Neural cell (in vitro differentiated cells): Measurements from ENCODE around the gene PHLDB2. TPM values are rescaled to one million over a fixed set of nuclear protein-coding genes. Genes with fewer than 3 reads are reported as not detected.

ENCODE experiments used
- H2AFZ ChIP-seq: fragments of 200-600, 300-800 bp; sonication (generic), shearing (Covaris generic); 2 replicates; pipeline ENCODE4 v1.6.0; 2014; ENCODE audit warnings: low read depth, mild to moderate bottlenecking, antibody characterized with exemption, low read length, moderate library complexity
- H3F3A ChIP-seq: fragments of 200-600 bp; shearing (Covaris generic); 2 replicates; pipeline ENCODE4 v1.6.1; 2016; ENCODE audit warnings: mild to moderate bottlenecking, moderate library complexity, mixed read lengths, antibody characterized with exemption, low read length; ENCODE audit not compliant: insufficient read depth, poor library complexity, severe bottlenecking
- H3K27ac ChIP-seq: fragments of 200-600, 300-800 bp; sonication (generic), shearing (Covaris generic); 2 replicates; pipeline ENCODE4 v1.5.1; 2014; ENCODE audit warnings: mild to moderate bottlenecking, low read length, moderate library complexity
- H3K27me3 ChIP-seq: fragments of 300-800, 200-600 bp; sonication (generic), shearing (Covaris generic); 2 replicates; pipeline ENCODE4 v1.6.0; 2014; ENCODE audit warnings: mild to moderate bottlenecking, low read depth, low read length, moderate library complexity; ENCODE audit not compliant: insufficient read depth
- H3K36me3 ChIP-seq: fragments of 300-800, 200-600 bp; sonication (generic), shearing (Covaris generic); 2 replicates; pipeline ENCODE4 v1.5.1; 2014; ENCODE audit warnings: mild to moderate bottlenecking, antibody characterized with exemption, low read length, moderate library complexity; ENCODE audit not compliant: insufficient read depth
- H3K4me2 ChIP-seq: fragments of 300-800, 200-600 bp; sonication (generic), shearing (Covaris generic); 2 replicates; pipeline ENCODE4 v1.6.0; 2014; ENCODE audit warnings: mild to moderate bottlenecking, low read length
- H3K4me3 ChIP-seq: fragments of 300-800, 200-600 bp; sonication (generic), shearing (Covaris generic); 2 replicates; pipeline ENCODE4 v1.5.1; 2014; ENCODE audit warnings: mild to moderate bottlenecking, low read length, moderate library complexity
- H3K79me2 ChIP-seq: fragments of 200-600 bp; shearing (Covaris generic); replicated peaks from 2 replicates; pipeline ENCODE4 v1.6.0; 2014; ENCODE audit warnings: mild to moderate bottlenecking, low read length, moderate library complexity; ENCODE audit not compliant: insufficient read depth
- H3K9ac ChIP-seq: fragments of 300-800, 200-600 bp; sonication (generic), shearing (Covaris generic); 2 replicates; pipeline ENCODE4 v1.6.1; 2016; ENCODE audit warnings: mild to moderate bottlenecking, low read length, mixed read lengths
- H3K9me2 ChIP-seq: fragments of 200-600 bp; shearing (Covaris generic); 2 replicates; pipeline ENCODE4 v1.6.1; 2016; ENCODE audit warnings: mild to moderate bottlenecking, low read length, mixed read lengths; ENCODE audit not compliant: insufficient read depth
- H3K9me3 ChIP-seq: fragments of 200-600, 300-800 bp; sonication (generic), shearing (Covaris generic); 2 replicates; pipeline ENCODE4 v1.6.1; 2016; ENCODE audit warnings: mild to moderate bottlenecking, mixed run types, low read length, moderate library complexity, mixed read lengths
- H4K20me1 ChIP-seq: fragments of 200-600 bp; shearing (Covaris generic); 2 replicates; pipeline ENCODE4 v1.6.1; 2016; ENCODE audit warnings: mild to moderate bottlenecking, mixed run types; ENCODE audit not compliant: insufficient read depth
- CTCF ChIP-seq: fragments of 450-650 bp; IDR thresholded peaks from 2 replicates; pipeline ENCODE4 v1.5.1; 2014; ENCODE audit warnings: antibody characterized with exemption, mild to moderate bottlenecking, moderate library complexity; ENCODE audit not compliant: poor library complexity, severe bottlenecking
- EP300 ChIP-seq: fragments of 450-650 bp; conservative IDR thresholded peaks from 2 replicates; pipeline ENCODE4 v1.6.1; 2014; ENCODE audit warnings: antibody characterized with exemption, mild to moderate bottlenecking, moderate library complexity; ENCODE audit not compliant: poor library complexity, severe bottlenecking
- EZH2 ChIP-seq: fragments of 200-600, 300-800 bp; shearing (Covaris generic), sonication (generic); IDR thresholded peaks from 2 replicates; pipeline ENCODE4 v1.6.1; 2014; ENCODE audit warnings: antibody characterized with exemption, low read length, borderline replicate concordance, mild to moderate bottlenecking; ENCODE audit not compliant: insufficient read depth, poor library complexity, severe bottlenecking
- MXI1 ChIP-seq: fragments of 450-650 bp; conservative IDR thresholded peaks from 2 replicates; pipeline ENCODE4 v1.6.1; 2014; ENCODE audit warnings: antibody characterized with exemption, mild to moderate bottlenecking; ENCODE audit not compliant: poor library complexity, severe bottlenecking
- POLR2AphosphoS5 ChIP-seq: IDR thresholded peaks from 2 replicates; pipeline ENCODE4 v1.6.1; 2012
- RAD21 ChIP-seq: fragments of 450-650 bp; conservative IDR thresholded peaks from 2 replicates; pipeline ENCODE4 v1.6.1; 2014; ENCODE audit warnings: antibody characterized with exemption, mild to moderate bottlenecking, moderate library complexity
- REST ChIP-seq: IDR thresholded peaks from 2 replicates; pipeline ENCODE4 v1.6.1; 2012; ENCODE audit warnings: borderline replicate concordance
- SMC3 ChIP-seq: fragments of 450-650 bp; conservative IDR thresholded peaks from 2 replicates; pipeline ENCODE4 v1.6.1; 2014; ENCODE audit warnings: antibody characterized with exemption, mild to moderate bottlenecking, moderate library complexity; ENCODE audit not compliant: poor library complexity
- TAF1 ChIP-seq: IDR thresholded peaks from 2 replicates; pipeline ENCODE4 v1.6.1; 2012; ENCODE audit warnings: low read depth
- polyA plus RNA-seq: library from polyadenylated mRNA; depleted of rRNA; stranded (reverse); fragments of >200 nt; gene quantifications from 2 replicates; pipeline ENCODE4 v1.2.3, GENCODE V29; 2014

The PHLDB2 gene
- polyA plus RNA-seq, 1 donor from 2014 or later, result 1.4 TPM

GRCh38 chr3:111884411-111885018 is 25.4 kb downstream of the PHLDB2 start:
- Histone ChIP-seq H3K79me2 (no peaks in the 10 kb centered on the region), H4K20me1 (no peaks in the 10 kb centered on the region)
- TF ChIP-seq CTCF (no peak), REST (no peak), TAF1 (no peak), EP300 (no peak), EZH2 (no peak), SMC3 (no peak), MXI1 (no peak), POLR2AphosphoS5 (no peak), RAD21 (no peak)

GRCh38 chr3:111885578-111885977 is 26.5 kb downstream of the PHLDB2 start:
- no peaks in the 10 kb centered on the region for H3F3A ChIP-seq
- H3K9me3 ChIP-seq, result no peaks in the 10 kb centered on the region
- no peaks in the 10 kb centered on the region for H3K27me3 ChIP-seq
- H3K4me2 ChIP-seq, result no peak overlapping the region
- H3K36me3 ChIP-seq, result no peaks in the 10 kb centered on the region
- H3K9me2 ChIP-seq, result no peaks in the 10 kb centered on the region
- no peaks in the 10 kb centered on the region for H3K79me2 ChIP-seq
- no peak overlapping the region for H2AFZ ChIP-seq
- H3K4me3 ChIP-seq, result no peak overlapping the region
- TF ChIP-seq RAD21 (no peak), TAF1 (no peak), EZH2 (no peak)
- H3K27ac ChIP-seq, result no peak overlapping the region
- H4K20me1 ChIP-seq, result no peaks in the 10 kb centered on the region
- H3K9ac ChIP-seq, result no peak overlapping the region

More at GRCh38 chr3:111884411-111885018, 25.4 kb downstream of the PHLDB2 start:
- Histone ChIP-seq H3K9ac (no peak overlapping the region), H3K9me3 (no peaks in the 10 kb centered on the region), H3K36me3 (no peaks in the 10 kb centered on the region), H2AFZ (no peak overlapping the region), H3F3A (no peaks in the 10 kb centered on the region), H3K27me3 (no peaks in the 10 kb centered on the region), H3K9me2 (no peaks in the 10 kb centered on the region), H3K27ac (no peak overlapping the region), H3K4me2 (no peak overlapping the region), H3K4me3 (no peak overlapping the region)
